HG02981 (cell line): ENCODE data around the gene NUMB.
"Not testable (repeated sequence)": the region's sequence is repeated elsewhere in the genome, so short reads cannot be mapped to it uniquely, and the experiment has no call there.

Experiments
- ATAC-seq: cut with Tn5 transposase; IDR thresholded peaks from one replicate; pipeline ENCODE4 v1.9.1; 2021; ENCODE audit warnings: mild to moderate bottlenecking, moderate library complexity; ENCODE audit not compliant: unreplicated experiment

Gene NUMB

GRCh38 chr14:73365727-73366126 lies 92.6 kb downstream of the NUMB start:
- no peak for ATAC-seq

DNA sequence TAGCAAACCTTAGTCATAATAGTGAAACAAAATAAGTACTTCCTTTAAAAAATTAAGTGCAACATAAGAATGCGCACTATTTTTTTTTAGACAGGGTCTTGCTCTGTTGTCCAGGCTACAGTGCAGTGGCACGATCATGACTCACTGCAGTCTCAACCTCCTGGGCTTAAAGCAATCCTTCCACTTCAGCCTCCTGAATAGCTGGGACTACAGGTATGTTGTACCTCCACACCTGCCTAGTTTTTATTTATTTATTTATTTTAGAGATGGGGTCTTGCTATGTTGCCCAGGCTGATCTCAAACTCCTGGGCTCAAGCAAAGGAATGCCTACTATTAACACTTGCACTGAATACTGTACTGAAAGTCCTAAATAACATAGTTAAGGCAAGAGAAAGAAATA lies 93.8 kb downstream of the NUMB start:
- ATAC-seq = no peak

- ATAC-seq = no peak
Observed at GRCh38 chr14:73359445-73359844, 98.9 kb downstream of the NUMB start.

- ATAC-seq = no peak
Observed at GRCh38 chr14:73358187-73358586, 100.2 kb downstream of the NUMB start.

DNA sequence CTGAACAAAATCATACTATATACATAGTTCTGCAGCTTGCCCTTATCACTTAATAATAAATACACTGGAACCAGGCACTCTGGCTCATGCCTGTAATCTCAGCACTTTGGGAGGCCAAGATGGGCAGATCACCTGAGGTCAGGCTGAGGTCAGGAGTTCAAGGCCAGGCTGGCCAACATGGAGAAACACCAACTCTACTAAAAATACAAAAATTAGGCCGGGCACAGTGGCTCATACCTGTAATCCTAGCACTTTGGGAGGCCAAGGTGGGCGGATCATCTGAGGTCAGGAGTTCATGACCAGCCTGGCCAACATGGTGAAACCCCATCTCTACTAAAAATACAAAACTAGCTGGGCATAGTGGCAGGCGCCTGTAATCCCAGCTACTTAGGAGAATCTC lies 109.3 kb downstream of the NUMB start:
- ATAC-seq = not testable (repeated sequence)

- no peak for ATAC-seq
Observed at GRCh38 chr14:73344319-73344718, 114.0 kb downstream of the NUMB start.

GRCh38 chr14:73342670-73343069 lies 115.7 kb downstream of the NUMB start:
- no peak for ATAC-seq

GRCh38 chr14:73339846-73340595 lies 118.3 kb downstream of the NUMB start:
- no peak for ATAC-seq

DNA sequence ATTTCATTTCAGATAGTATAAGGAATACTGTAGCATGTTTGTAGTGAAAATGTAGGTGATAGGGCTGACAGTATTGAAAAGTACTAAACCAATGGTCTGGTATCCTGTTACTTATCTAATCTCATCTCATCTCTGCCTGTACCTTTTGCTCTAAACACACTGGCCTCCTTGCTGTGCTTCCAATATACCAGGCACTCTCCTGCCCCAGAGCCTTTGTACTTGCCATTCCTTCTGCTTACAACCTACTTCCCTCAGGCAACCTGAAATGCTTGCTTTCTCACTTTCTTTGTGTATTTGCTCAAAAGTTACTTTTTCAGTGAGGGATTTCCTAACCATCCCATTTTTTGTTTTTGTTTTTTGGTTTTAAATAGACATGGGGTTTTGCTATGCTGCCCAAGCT lies 119.1 kb downstream of the NUMB start:
- no peak for ATAC-seq

- no peak for ATAC-seq
Observed at GRCh38 chr14:73338551-73338950, 119.8 kb downstream of the NUMB start.

DNA sequence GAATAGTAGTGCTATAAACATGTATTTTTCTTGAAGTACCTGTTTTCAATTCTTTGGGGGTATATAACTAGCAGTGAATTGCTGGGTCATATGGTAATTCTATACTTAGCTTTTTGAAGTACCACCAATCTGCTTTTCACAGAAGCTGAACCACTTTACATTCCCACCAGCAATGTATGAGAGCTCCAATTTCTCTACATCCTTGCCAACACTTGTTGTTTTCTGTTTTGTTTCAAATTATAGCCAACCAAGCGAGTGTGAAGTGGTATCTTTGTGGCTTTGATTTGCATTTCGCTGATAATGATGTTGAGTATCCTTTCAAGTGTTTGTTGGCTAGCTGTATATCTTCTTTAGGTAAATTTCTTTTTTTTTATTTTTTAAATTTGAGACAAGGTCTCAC lies 125.3 kb downstream of the NUMB start:
- ATAC-seq = no peak

GRCh38 chr14:73325630-73326299 lies 132.6 kb downstream of the NUMB start:
- no peak for ATAC-seq

- ATAC-seq = no peak
Observed at GRCh38 chr14:73325063-73325462, 133.3 kb downstream of the NUMB start.

GRCh38 chr14:73324533-73324932 lies 133.8 kb downstream of the NUMB start:
- no peak for ATAC-seq

DNA sequence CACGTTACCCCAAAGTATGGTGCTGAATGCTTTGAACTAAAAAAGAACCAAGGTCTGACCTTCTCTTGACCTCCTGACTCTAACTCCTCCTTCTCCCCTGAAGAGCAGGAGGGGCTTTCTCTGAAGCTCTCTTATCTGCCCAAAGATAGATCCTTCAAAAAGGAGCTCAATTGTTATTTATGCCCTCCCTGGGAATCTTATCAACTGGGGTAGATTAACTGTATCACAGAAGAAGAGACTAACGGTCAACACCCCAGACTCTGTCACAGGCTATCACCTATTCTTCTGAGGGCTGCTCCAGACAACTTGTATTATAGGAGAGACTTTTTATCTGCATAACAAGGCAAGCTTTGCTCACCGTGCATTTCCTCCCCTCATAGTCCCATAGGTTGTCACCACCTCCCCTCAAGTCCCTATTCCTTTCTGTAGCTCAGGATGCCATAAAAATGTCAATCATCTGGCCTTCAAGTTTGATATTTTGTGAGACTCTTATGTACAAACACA lies 134.4 kb downstream of the NUMB start:
- ATAC-seq = no peak

DNA sequence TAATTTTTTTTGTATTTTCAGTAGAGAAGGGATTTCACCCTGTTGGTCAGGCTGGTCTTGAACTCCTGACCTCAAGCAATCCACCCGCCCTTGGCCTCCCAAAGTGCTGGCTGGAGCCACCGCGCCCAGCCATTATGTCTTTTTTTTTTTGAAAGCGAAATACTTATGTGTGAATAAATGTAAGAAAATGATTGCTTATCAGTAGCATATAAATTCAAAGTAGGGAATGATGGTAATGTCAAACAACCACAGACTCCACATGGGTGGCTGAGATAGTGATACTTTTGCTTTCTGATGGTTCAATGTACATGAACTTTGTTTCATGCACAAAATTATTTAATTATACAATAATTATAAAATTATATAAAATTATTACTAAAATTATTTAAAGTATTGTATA lies 145.2 kb downstream of the NUMB start:
- no peak for ATAC-seq

DNA sequence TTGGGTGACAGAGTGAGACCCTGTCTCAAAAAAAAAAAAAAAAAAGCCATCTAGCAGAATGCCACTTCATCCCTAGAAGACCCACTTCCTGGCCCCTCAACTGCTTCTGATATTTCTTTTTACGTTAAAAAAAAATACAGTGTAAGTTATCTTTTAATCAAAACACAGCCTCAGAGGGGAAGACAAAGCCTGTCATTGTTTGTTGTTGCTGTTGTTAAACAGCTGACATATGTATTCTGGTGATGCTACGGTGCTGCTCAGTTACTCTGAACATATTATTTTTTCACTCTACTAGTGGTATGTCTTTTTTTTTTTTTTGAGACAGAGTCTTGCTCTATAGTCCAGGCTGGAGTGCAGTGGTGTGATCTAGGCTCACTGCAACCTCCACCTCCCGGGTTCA lies 145.7 kb downstream of the NUMB start:
- ATAC-seq = no peak

- ATAC-seq = no peak
Observed at GRCh38 chr14:73311708-73312030, 146.7 kb downstream of the NUMB start.

- ATAC-seq = not testable (repeated sequence)
Observed at GRCh38 chr14:73309207-73309606, 149.1 kb downstream of the NUMB start.

- ATAC-seq = no peak
Observed at GRCh38 chr14:73307261-73307660, 151.1 kb downstream of the NUMB start.

GRCh38 chr14:73305499-73305898 lies 152.8 kb downstream of the NUMB start:
- no peak for ATAC-seq

GRCh38 chr14:73295198-73295796 lies 163.0 kb downstream of the NUMB start:
- no peak for ATAC-seq
